Activated CD4-positive, alpha-beta T cell treated with anti-CD3 and anti-CD28 coated beads for 36 hours (primary cell): Measurements from ENCODE around the gene PCP2. TPM values are rescaled to one million over a fixed set of nuclear protein-coding genes. Genes with fewer than 3 reads are reported as not detected.

Experiments used
- ATAC-seq: fragments of 200-7000 bp; cut with Tn5 transposase; one replicate; pipeline ENCODE4 v1.10.0; 2021; ENCODE audit warnings: mild to moderate bottlenecking, moderate library complexity
- CTCF ChIA-PET: fragments of 350-600 bp; sonication (Branson Sonifier 250); formaldehyde crosslinking; loops from one replicate; lab custom pipeline; 2021; ENCODE audit warnings: antibody characterized with exemption; lab: Charles Lee
- POLR2A ChIA-PET: fragments of 350-600 bp; sonication (Branson Sonifier 250); formaldehyde crosslinking; loops from one replicate; lab custom pipeline; 2021; ENCODE audit warnings: antibody characterized with exemption, inconsistent platforms; lab: Charles Lee
- DNase-seq: peaks from one replicate; pipeline ENCODE4 v3.0.0-alpha.2; 2020
- H3K27ac Mint-ChIP-seq: one replicate; pipeline ENCODE4 v1.8.0; 2021; ENCODE audit warnings: mixed read lengths
- H3K27me3 Mint-ChIP-seq: one replicate; pipeline ENCODE4 v1.8.0; 2021; ENCODE audit warnings: mixed read lengths
- H3K36me3 Mint-ChIP-seq: one replicate; pipeline ENCODE4 v1.8.0; 2021; ENCODE audit warnings: low read depth, mixed read lengths
- H3K4me1 Mint-ChIP-seq: one replicate; pipeline ENCODE4 v1.8.0; 2021; ENCODE audit warnings: mixed read lengths
- H3K4me3 Mint-ChIP-seq: one replicate; pipeline ENCODE4 v1.8.0; 2021; ENCODE audit warnings: mild to moderate bottlenecking, moderate library complexity, mixed read lengths
- H3K9me3 Mint-ChIP-seq: one replicate; pipeline ENCODE4 v1.8.0; 2021; ENCODE audit warnings: low read depth, mixed read lengths
- intact Hi-C, 2 experiments: fragments of 100-400 bp; cut with DNase I in 1 of 2; cut with micrococcal nuclease in 1 of 2; formaldehyde crosslinking; loops; one replicate each; pipeline versions ENCODE4 v1.14.2 to v1.15.1; 2022 to 2024; cut with DNase I, micrococcal nuclease
- total RNA-seq, 2 experiments: library from RNA; stranded (reverse); gene quantifications; one replicate each; pipeline ENCODE4 v1.2.3, GENCODE V29; 2021

PCP2 gene
- total RNA-seq, 2 experiments from 2014 or later: 1.7 to 1.8 TPM

DNA sequence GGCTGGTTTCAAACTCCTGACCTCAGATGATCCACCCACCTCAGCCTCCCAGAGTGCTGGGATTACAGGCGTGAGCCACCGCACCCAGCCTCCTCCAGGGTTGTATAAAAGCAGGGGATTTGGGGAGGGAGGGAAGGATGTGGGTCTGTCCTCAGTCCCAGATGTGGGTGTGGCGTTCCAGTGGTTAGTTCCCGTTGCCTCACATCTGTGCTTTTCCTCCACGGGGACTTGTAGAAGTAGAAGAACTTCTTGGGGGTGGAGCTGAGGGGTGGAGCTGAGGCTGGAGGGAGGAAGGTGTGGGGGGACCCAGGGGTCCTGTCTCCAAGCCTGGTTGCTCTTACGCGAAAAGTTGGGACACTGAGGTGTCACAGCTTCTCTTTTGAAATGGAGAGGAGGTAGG, 42.9 kb upstream of the PCP2 start:
- H3K9me3 Mint-ChIP-seq: no peaks in the 10 kb centered on the region
- H3K27me3 Mint-ChIP-seq: peaks cover 29% of the 10 kb centered on the region
- peaks cover 47% of the 10 kb centered on the region for H3K4me1 Mint-ChIP-seq
- DNase-seq: no peak
- peaks cover 2% of the 10 kb centered on the region for H3K36me3 Mint-ChIP-seq
- intact Hi-C loops: no loop called here
- ChIA-PET CTCF (interaction anchor here (0.6 to 1.4 kb wide), 3 partner anchors 109 to 218 kb away, joined by 3 to 7 read pairs (median 4); no protein-coding TSS in a partner anchor), POLR2A (no interaction called here)
- no peak overlapping the region for H3K27ac Mint-ChIP-seq
- ATAC-seq: no peak
- H3K4me3 Mint-ChIP-seq: no peak overlapping the region

- H3K4me1 Mint-ChIP-seq: peaks cover 43% of the 10 kb centered on the region
- no peaks in the 10 kb centered on the region for H3K36me3 Mint-ChIP-seq
- peak; percentile 63 for DNase-seq
- peaks cover 42% of the 10 kb centered on the region for H3K27me3 Mint-ChIP-seq
- ChIA-PET CTCF (interaction anchor here (0.6 to 1.2 kb wide), 4 partner anchors 16 to 224 kb away, joined by 3 read pairs; no protein-coding TSS in a partner anchor), POLR2A (interaction anchor here (0.6 kb wide), 1 partner anchor 201 kb away, joined by 14 read pairs; no protein-coding TSS in a partner anchor)
- H3K4me3 Mint-ChIP-seq: no peak overlapping the region
- ATAC-seq: peak; percentile 51
- H3K9me3 Mint-ChIP-seq: no peaks in the 10 kb centered on the region
- no peak overlapping the region for H3K27ac Mint-ChIP-seq
- intact Hi-C loops: no loop called here
These were observed 40.8 kb upstream of the PCP2 start for GRCh38 chr19:7674010-7675005.

GRCh38 chr19:7672522-7672921, 39.0 kb upstream of the PCP2 start:
- H3K4me1 Mint-ChIP-seq: peaks cover 32% of the 10 kb centered on the region
- no peak for DNase-seq
- H3K27me3 Mint-ChIP-seq: peaks cover 35% of the 10 kb centered on the region
- H3K9me3 Mint-ChIP-seq: no peaks in the 10 kb centered on the region
- H3K27ac Mint-ChIP-seq: no peak overlapping the region
- intact Hi-C loops: no loop called here
- ChIA-PET POLR2A (interaction anchor here (0.7 kb wide), 1 partner anchor 14 kb away, joined by 3 read pairs; no protein-coding TSS in a partner anchor), CTCF (no interaction called here)
- H3K4me3 Mint-ChIP-seq: no peak overlapping the region
- H3K36me3 Mint-ChIP-seq: no peaks in the 10 kb centered on the region
- no peak for ATAC-seq

- Mint-ChIP-seq H3K27me3 (peaks cover 30% of the 10 kb centered on the region), H3K36me3 (no peaks in the 10 kb centered on the region), H3K9me3 (no peaks in the 10 kb centered on the region), H3K4me3 (peak overlapping the region; percentile 11), H3K4me1 (peaks cover 15% of the 10 kb centered on the region), H3K27ac (no peak overlapping the region)
- DNase-seq (no peak), ATAC-seq (no peak)
- intact Hi-C loops: no loop called here
- CTCF ChIA-PET: interaction anchor here (0.5 to 1.4 kb wide), 4 partner anchors 8 to 249 kb away, joined by 3 to 4 read pairs (median 3); partner anchors contain the start of gene TRAPPC5
- POLR2A ChIA-PET: no interaction called here
These were observed 37.3 kb upstream of the PCP2 start for GRCh38 chr19:7670790-7671189.

- no peaks in the 10 kb centered on the region for H3K9me3 Mint-ChIP-seq
- ChIA-PET POLR2A (no interaction called here), CTCF (interaction anchor here (0.7 to 1.4 kb wide), 2 partner anchors 8 to 162 kb away, joined by 3 to 4 read pairs; no protein-coding TSS in a partner anchor)
- peaks cover 28% of the 10 kb centered on the region for H3K27me3 Mint-ChIP-seq
- peaks cover 14% of the 10 kb centered on the region for H3K4me1 Mint-ChIP-seq
- no peaks in the 10 kb centered on the region for H3K36me3 Mint-ChIP-seq
- H3K27ac Mint-ChIP-seq: no peak overlapping the region
- H3K4me3 Mint-ChIP-seq: peak overlapping the region; percentile 11
- DNase-seq (peak; percentile 59), ATAC-seq (peak; percentile 50)
- intact Hi-C loops: no loop called here
These were observed 36.7 kb upstream of the PCP2 start for GRCh38 chr19:7670150-7670783.

DNA sequence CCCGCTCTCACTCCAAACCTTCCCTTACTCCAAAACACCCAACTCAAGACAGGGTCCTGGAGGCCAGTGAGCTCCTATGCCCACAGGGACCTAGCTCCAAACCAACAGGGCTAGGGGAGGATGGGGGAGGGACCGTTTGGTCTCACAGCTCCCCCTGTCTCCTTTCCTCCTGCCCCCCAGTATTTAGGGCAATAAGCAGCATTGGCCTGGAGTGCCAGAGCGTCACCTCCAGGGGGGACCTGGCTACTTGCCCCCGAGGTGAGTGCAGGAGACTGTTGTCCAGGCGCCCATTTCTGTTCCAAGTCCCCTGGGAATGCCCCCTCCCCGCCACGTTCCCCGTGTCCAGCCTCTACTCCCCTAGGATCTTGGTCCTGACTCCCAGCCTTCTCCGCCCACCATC, 36.1 kb upstream of the PCP2 start:
- Mint-ChIP-seq H3K4me3 (no peak overlapping the region), H3K27me3 (peaks cover 28% of the 10 kb centered on the region), H3K27ac (no peak overlapping the region), H3K4me1 (peaks cover 14% of the 10 kb centered on the region), H3K36me3 (no peaks in the 10 kb centered on the region), H3K9me3 (no peaks in the 10 kb centered on the region)
- DNase-seq (no peak), ATAC-seq (no peak)
- intact Hi-C loops: no loop called here
- ChIA-PET POLR2A (no interaction called here), CTCF (interaction anchor here (0.8 to 1.4 kb wide), 3 partner anchors 9 to 13 kb away, joined by 3 to 4 read pairs (median 4); no protein-coding TSS in a partner anchor)

DNA sequence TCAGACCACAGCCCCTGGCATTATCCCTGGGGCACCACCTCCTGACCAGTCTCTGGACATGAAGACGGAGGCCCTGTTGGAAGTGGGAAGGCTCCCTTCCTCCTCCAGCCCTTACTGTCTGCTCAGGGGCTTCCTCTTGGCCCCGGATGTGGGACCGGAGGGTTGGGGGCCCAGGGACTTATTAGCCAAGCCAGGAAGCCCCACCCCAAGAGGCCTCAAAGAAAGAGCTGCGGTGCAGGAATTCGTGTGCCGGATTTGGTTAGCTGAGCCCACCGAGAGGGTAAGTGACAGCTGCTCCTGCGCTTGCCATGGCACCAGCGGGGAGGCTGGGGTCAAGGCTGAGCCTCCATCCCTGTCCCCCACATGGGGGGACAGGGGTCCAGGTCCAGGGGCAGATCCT, 35.3 kb upstream of the PCP2 start, which contains the start of gene RETN:
Gene RETN, plus strand, starts transcription at position 208 of the 400 bp plus-strand sequence. CDS start 278 bp downstream, outside the sequence.
- H3K4me3 Mint-ChIP-seq: no peak within 1 kb of the TSS
- CTCF ChIA-PET: interaction anchor here (0.8 to 1.7 kb wide), 3 partner anchors 10 to 100 kb away, joined by 3 to 6 read pairs (median 4); no protein-coding TSS in a partner anchor
- ATAC-seq: no peak

DNA sequence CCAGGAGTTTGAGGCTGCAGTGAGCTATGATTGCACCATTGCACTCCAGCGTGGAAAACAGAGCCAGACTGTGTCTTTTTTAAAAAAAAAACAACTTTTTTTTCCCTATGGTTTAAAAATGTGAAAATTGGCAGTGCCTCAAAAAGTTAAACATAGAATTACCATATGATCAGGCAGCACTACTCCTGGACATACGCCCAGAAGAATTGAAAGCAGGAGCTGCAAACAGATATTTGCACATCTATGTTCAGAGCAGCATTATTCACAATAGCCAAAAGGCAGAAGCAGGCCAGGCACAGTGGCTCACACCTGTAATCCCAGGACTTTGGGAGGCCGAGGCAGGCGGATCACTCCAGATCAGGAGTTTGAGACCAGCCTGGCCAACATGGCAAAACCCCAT, 31.6 kb upstream of the PCP2 start:
- H3K4me1 Mint-ChIP-seq: peaks cover 4% of the 10 kb centered on the region
- H3K27me3 Mint-ChIP-seq: peaks cover 12% of the 10 kb centered on the region
- no peaks in the 10 kb centered on the region for H3K36me3 Mint-ChIP-seq
- intact Hi-C loops: no loop called here
- H3K4me3 Mint-ChIP-seq: no peak overlapping the region
- H3K9me3 Mint-ChIP-seq: no peaks in the 10 kb centered on the region
- ChIA-PET POLR2A (no interaction called here), CTCF (interaction anchor here (0.8 to 1.3 kb wide), 2 partner anchors 14 to 133 kb away, joined by 3 to 6 read pairs; no protein-coding TSS in a partner anchor)
- no peak overlapping the region for H3K27ac Mint-ChIP-seq
- no peak for DNase-seq
- no peak for ATAC-seq

More for the DNA sequence above, 35.3 kb upstream of the PCP2 start, which contains the start of gene RETN:
- intact Hi-C loops: no loop called here
- DNase-seq: no peak
- peaks cover 9% of the 10 kb centered on the region for H3K4me1 Mint-ChIP-seq
- peaks cover 26% of the 10 kb centered on the region for H3K27me3 Mint-ChIP-seq
- POLR2A ChIA-PET: no interaction called here
- no peaks in the 10 kb centered on the region for H3K36me3 Mint-ChIP-seq
- no peak within 1 kb of the TSS for H3K27ac Mint-ChIP-seq
- no peaks in the 10 kb centered on the region for H3K9me3 Mint-ChIP-seq

DNA sequence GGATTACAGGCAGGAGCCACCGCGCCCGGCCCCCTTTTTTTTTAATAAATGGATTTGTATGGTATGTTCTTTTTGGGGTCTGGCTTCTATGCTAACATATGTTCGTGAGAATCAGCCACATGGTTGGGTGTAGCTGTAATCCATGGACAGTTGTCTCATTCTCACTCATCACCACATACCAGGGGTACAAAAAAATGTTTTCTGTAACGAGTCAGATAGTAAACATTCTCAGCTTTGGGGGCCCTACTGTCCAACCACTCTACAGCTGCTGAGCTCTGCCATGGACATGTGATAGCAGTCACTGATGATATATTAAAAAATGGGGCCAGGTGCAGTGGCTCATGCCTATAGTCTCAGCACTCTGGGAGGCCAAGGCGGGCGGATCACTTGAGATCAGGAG, 30.2 kb upstream of the PCP2 start:
- ATAC-seq (no peak), DNase-seq (no peak)
- Mint-ChIP-seq H3K27me3 (peaks cover 5% of the 10 kb centered on the region), H3K27ac (no peak overlapping the region), H3K36me3 (no peaks in the 10 kb centered on the region), H3K4me1 (no peaks in the 10 kb centered on the region), H3K9me3 (no peaks in the 10 kb centered on the region), H3K4me3 (no peak overlapping the region)
- intact Hi-C loops: no loop called here
- CTCF ChIA-PET: no interaction called here
- POLR2A ChIA-PET: interaction anchor here (0.6 kb wide), 1 partner anchor 10 kb away, joined by 3 read pairs; no protein-coding TSS in a partner anchor

GRCh38 chr19:7662657-7663056, 29.1 kb upstream of the PCP2 start:
- ChIA-PET CTCF (interaction anchor here (0.6 to 0.8 kb wide), 2 partner anchors 129 to 772 kb away, joined by 3 read pairs; no protein-coding TSS in a partner anchor), POLR2A (interaction anchor here (0.6 kb wide), 1 partner anchor 302 kb away, joined by 3 read pairs; no protein-coding TSS in a partner anchor)

More at GRCh38 chr19:7662657-7663056, 29.1 kb upstream of the PCP2 start:
- no peak for DNase-seq
- H3K36me3 Mint-ChIP-seq: no peaks in the 10 kb centered on the region
- ATAC-seq: no peak
- H3K4me3 Mint-ChIP-seq: no peak overlapping the region
- H3K4me1 Mint-ChIP-seq: peaks cover 10% of the 10 kb centered on the region
- peaks cover 5% of the 10 kb centered on the region for H3K27me3 Mint-ChIP-seq
- intact Hi-C loops: no loop called here
- H3K27ac Mint-ChIP-seq: no peak overlapping the region
- no peaks in the 10 kb centered on the region for H3K9me3 Mint-ChIP-seq
